GM12873 (cell line): ENCODE results near the gene FABP3.

Experiments
- CTCF ChIP-seq: IDR thresholded peaks from 2 replicates; pipeline ENCODE4 v1.5.1; 2012; ENCODE audit warnings: low read depth, mild to moderate bottlenecking, moderate library complexity, low read length, control low read depth; ENCODE audit not compliant: insufficient read depth; ENCODE audit errors: missing control alignments

Gene FABP3

GRCh38 chr1:31368611-31369107 lies 4.2 kb downstream of the FABP3 start:
- no peak for TF ChIP-seq CTCF

- no peak for TF ChIP-seq CTCF
Observed at GRCh38 chr1:31366796-31367195, 6.1 kb downstream of the FABP3 start.

- no peak for TF ChIP-seq CTCF
Observed at GRCh38 chr1:31364561-31365250, 8.2 kb downstream of the FABP3 start.

GRCh38 chr1:31362032-31362431 lies 10.8 kb downstream of the FABP3 start:
- TF ChIP-seq CTCF, result no peak

GRCh38 chr1:31361607-31362006 lies 11.3 kb downstream of the FABP3 start:
- no peak for TF ChIP-seq CTCF

GRCh38 chr1:31356427-31356826 lies 16.4 kb downstream of the FABP3 start:
- no peak for TF ChIP-seq CTCF

GRCh38 chr1:31354283-31354682 lies 18.6 kb downstream of the FABP3 start:
- no peak for TF ChIP-seq CTCF
